ENCODE data around the gene FLAD1. TPM values are rescaled to one million over a fixed set of nuclear protein-coding genes. Genes with fewer than 3 reads are reported as not detected.

The FLAD1 gene
- polyA plus RNA-seq, 6 donors from 2014 or later: 37.0 to 57.0 (median 49.4) TPM

GRCh38 chr1:154943649-154944400 lies 39.3 kb upstream of the FLAD1 start:
- Mint-ChIP-seq H3K36me3 (peaks cover 4 to 22% of the 10 kb centered on the region in 2 donors), H3K4me3 (peak overlapping the region; percentile 24 to 84 (median 68)), H3K9me3 (peaks cover 0 to 1% (median 0%) of the 10 kb centered on the region in 7 donors), H3K27me3 (no peaks in the 10 kb centered on the region), H3K4me1 (peaks cover 53 to 65% (median 60%) of the 10 kb centered on the region in 3 donors), H3K27ac (peak overlapping the region; percentile 84 to 96 (median 90))
- ATAC-seq (ENCODE audit: low read depth in 2 of 2) (peak; percentile 25 to 38), DNase-seq (peak; percentile 33)

GRCh38 chr1:154944401-154945159 lies 38.6 kb upstream of the FLAD1 start:
- peaks cover 49 to 59% (median 56%) of the 10 kb centered on the region in 3 donors for H3K4me1 Mint-ChIP-seq
- peak overlapping the region in 5 of 8 donors; percentile 63 to 77 (median 71) for H3K4me3 Mint-ChIP-seq
- peaks cover 4 to 24% of the 10 kb centered on the region in 2 donors for H3K36me3 Mint-ChIP-seq

DNA sequence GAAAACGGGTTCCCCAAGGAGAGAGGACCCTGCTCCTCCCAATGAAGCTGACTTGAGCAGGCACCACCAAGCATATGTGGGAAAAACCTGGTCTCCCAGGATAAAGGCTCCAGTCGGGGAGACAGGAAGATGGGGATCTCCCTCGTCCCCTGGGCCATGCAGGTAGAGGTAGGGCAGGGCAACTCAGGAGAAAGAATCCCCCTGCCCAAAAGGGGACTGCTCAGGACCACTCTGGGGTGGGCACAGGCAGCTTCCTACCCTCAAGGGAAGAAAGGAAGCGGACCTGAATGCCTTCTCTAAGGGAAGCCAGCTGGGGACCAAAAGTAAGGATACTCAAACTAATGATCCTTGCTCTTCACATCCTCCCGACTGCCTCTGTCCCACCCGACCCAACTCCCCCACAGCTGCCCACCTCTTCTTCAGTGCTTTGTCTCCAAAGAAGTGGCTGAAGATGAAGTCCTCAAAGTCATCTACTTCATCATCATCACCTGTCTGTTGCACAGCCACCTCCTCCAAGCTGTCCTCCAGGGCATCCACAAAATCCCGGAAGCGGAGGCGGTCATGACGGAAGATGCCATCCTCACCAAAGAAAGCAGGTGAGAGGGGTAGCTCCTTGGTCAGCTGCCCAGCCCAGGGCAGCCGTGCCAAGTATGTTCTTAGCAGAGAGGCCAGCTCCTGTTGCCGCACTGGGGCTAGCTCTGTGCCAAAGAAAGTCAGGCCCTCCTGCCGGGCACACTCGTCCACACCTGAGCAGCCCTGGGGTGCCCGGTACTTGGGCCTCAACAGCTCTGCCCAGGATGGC lies 37.8 kb upstream of the FLAD1 start:
- DNase-seq: no peak
- peaks cover 0 to 1% (median 0%) of the 10 kb centered on the region in 7 donors for H3K9me3 Mint-ChIP-seq
- ATAC-seq (ENCODE audit: low read depth in 2 of 2): no peak
- H3K27me3 Mint-ChIP-seq: no peaks in the 10 kb centered on the region
- peak overlapping the region in 1 of 6 donors; percentile 84 for H3K27ac Mint-ChIP-seq
- H3K36me3 Mint-ChIP-seq: peaks cover 4 to 25% of the 10 kb centered on the region in 2 donors
- H3K4me1 Mint-ChIP-seq: peaks cover 46 to 56% (median 52%) of the 10 kb centered on the region in 3 donors
- peak overlapping the region in 1 of 8 donors; percentile 62 for H3K4me3 Mint-ChIP-seq

More at GRCh38 chr1:154944401-154945159, 38.6 kb upstream of the FLAD1 start:
- DNase-seq: no peak
- ATAC-seq (ENCODE audit: low read depth in 2 of 2): no peak
- H3K9me3 Mint-ChIP-seq: peaks cover 0 to 1% (median 0%) of the 10 kb centered on the region in 7 donors
- H3K27ac Mint-ChIP-seq: peak overlapping the region in 5 of 6 donors; percentile 76 to 91 (median 87)
- H3K27me3 Mint-ChIP-seq: no peaks in the 10 kb centered on the region

DNA sequence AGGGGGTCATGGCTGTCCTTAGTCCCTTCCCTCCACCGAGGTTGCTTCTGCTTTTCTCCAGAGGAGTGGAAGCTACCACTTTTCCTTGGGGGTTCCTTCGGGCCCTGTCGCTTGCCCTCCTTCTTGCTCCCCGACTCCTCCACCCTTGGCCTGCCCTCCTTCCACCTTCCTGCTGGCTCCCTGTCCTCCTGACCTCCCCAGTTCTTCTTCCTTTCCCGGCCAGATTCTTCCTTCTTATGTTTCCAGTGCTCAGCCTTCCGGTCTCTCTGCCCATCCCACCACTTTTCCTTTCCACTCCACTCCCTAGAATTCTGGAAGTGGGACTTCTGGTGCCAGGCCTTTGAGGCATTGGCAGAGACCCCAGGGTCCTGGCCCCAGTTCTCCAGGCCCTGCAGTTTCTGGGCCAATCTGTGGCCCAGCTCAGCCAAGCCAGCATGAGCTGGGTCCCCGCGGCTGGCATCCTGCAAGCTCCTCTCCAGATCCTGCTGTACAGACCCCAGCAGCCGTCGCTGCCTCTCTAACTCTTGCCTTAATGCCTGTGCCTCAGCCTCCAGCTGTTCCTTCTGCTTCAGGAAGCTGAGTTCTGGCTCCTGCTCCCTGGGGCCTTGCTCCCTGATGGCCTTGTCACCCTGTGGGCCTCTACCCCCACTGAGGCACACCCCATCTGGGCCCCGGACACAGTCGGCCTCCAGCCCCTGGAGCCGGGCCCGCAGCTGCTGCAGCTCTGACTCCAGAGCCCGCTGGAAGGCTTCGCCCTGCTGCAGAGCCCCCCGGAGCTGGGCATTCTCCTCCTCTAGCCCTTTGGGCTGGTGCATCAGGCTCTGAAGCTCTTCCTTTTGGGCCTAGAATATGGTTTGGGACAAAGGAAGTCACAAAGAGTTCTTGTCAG lies 36.9 kb upstream of the FLAD1 start:
- H3K36me3 Mint-ChIP-seq: peaks cover 9 to 31% of the 10 kb centered on the region in 2 donors
- H3K27me3 Mint-ChIP-seq: no peaks in the 10 kb centered on the region
- peak overlapping the region in 3 of 6 donors; percentile 67 to 79 (median 75) for H3K27ac Mint-ChIP-seq
- no peak for ATAC-seq (ENCODE audit: low read depth in 2 of 2)
- no peak for DNase-seq
- no peaks in the 10 kb centered on the region for H3K9me3 Mint-ChIP-seq
- peak overlapping the region in 1 of 8 donors; percentile 62 for H3K4me3 Mint-ChIP-seq
- peaks cover 43 to 56% (median 52%) of the 10 kb centered on the region in 3 donors for H3K4me1 Mint-ChIP-seq

DNA sequence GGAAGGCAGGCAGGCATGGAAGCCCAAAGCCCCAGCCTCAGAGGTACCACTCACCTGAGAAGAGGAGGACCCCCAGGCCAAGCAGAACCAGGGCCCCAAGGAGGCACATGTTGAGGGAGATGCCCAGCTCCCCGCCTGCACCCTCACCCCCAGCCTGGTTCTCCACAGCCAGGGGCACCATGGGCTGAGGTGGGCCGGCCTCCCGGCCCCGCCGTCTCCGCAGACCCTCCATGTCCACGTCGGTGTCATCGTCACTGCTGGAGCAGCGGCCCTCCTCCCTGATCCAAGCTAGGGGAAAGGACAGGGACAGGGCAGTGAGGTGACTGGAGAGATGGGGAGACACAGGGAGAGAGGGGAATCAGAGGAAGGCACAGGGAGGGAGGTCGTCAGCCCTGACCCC lies 35.1 kb upstream of the FLAD1 start:
- peaks cover 42 to 57% (median 49%) of the 10 kb centered on the region in 3 donors for H3K4me1 Mint-ChIP-seq
- H3K36me3 Mint-ChIP-seq: peaks cover 9 to 31% of the 10 kb centered on the region in 2 donors
- H3K4me3 Mint-ChIP-seq: peak overlapping the region in 1 of 8 donors; percentile 21
- no peaks in the 10 kb centered on the region for H3K27me3 Mint-ChIP-seq
- peak overlapping the region in 2 of 6 donors; percentile 54 to 76 for H3K27ac Mint-ChIP-seq
- ATAC-seq (ENCODE audit: low read depth in 2 of 2) (no peak), DNase-seq (no peak)
- H3K9me3 Mint-ChIP-seq: no peaks in the 10 kb centered on the region

DNA sequence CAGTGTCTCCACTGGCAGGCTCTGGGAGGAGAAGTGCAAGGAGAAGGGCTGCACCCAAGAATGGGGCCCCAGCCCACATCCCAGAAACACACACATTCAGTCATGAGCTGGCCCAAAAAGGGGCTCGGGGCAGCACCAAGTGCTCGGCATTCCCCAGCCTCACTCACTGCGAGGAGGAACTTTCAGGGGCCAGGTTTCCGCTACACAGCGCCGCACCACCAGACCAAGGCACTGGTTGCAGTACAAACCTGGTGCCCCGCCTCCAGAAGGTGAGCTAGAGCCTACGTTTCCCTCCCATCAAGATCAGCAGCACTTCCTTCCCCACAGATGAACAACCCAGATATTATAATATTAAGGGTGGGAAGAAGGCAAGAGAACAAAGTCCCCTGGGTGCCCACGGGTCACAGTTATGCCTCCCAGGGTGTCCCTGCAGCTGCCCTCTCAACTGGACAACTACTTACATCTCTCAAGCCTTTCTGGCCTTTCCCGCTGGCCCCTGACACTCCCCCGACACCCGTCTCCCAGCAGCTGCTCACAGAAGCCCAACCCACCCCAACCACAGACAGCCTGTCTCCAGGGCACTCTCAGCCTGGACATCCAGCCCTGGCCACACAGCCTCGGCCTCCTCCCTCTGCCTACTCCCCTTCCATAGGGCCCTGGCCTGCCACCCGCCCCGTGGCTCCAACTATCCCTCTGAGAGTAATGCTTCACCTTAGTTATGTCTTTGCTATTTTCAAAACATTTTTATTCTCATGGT lies 31.1 kb upstream of the FLAD1 start:
- Mint-ChIP-seq H3K36me3 (peaks cover 9 to 21% of the 10 kb centered on the region in 2 donors), H3K9me3 (no peaks in the 10 kb centered on the region), H3K4me3 (peak overlapping the region; percentile 21 to 98 (median 72)), H3K4me1 (peaks cover 54 to 70% (median 64%) of the 10 kb centered on the region in 3 donors), H3K27me3 (no peaks in the 10 kb centered on the region), H3K27ac (peak overlapping the region; percentile 89 to 100 (median 94))
- ATAC-seq (ENCODE audit: low read depth in 2 of 2) (peak; percentile 38 to 48), DNase-seq (peak; percentile 55)

DNA sequence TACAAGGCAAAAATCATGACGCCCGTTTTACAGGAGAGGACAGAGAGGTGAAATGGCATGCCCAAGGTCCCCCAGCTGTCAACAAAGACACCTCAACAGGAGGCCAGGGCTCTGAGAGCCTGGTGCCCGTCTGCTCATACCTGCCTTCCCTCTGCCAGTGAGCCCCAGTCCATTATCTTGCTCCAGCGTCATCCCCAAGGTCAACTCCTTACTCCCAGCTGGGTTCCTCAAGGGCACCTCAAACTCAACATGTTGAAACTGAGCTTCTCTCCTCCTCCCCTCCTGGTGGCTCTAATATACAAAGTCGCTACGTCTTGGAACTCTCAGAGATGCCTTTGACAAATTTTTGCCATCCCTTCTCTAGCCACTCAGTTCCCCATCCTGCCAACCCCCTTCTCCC lies 30.5 kb upstream of the FLAD1 start:
- H3K9me3 Mint-ChIP-seq: no peaks in the 10 kb centered on the region
- H3K4me1 Mint-ChIP-seq: peaks cover 54 to 74% (median 64%) of the 10 kb centered on the region in 3 donors
- peak overlapping the region; percentile 78 to 100 (median 94) for H3K27ac Mint-ChIP-seq
- no peaks in the 10 kb centered on the region for H3K27me3 Mint-ChIP-seq
- H3K36me3 Mint-ChIP-seq: peaks cover 9 to 18% of the 10 kb centered on the region in 2 donors
- DNase-seq (no peak), ATAC-seq (ENCODE audit: low read depth in 2 of 2) (no peak)
- peak overlapping the region in 7 of 8 donors; percentile 21 to 98 (median 75) for H3K4me3 Mint-ChIP-seq

- no peak for DNase-seq
- no peak for ATAC-seq (ENCODE audit: low read depth in 2 of 2)
- no peaks in the 10 kb centered on the region for H3K9me3 Mint-ChIP-seq
- peak overlapping the region in 5 of 8 donors; percentile 90 to 98 (median 97) for H3K4me3 Mint-ChIP-seq
- H3K4me1 Mint-ChIP-seq: peaks cover 52 to 72% (median 68%) of the 10 kb centered on the region in 3 donors
- H3K27me3 Mint-ChIP-seq: no peaks in the 10 kb centered on the region
- H3K36me3 Mint-ChIP-seq: peaks cover 6 to 11% of the 10 kb centered on the region in 2 donors
- peak overlapping the region; percentile 61 to 100 (median 91) for H3K27ac Mint-ChIP-seq
These were observed 29.5 kb upstream of the FLAD1 start for GRCh38 chr1:154953611-154954038.

- Mint-ChIP-seq H3K9me3 (no peaks in the 10 kb centered on the region), H3K4me1 (peaks cover 50 to 72% (median 69%) of the 10 kb centered on the region in 3 donors), H3K4me3 (peak overlapping the region; percentile 89 to 98 (median 97)), H3K27ac (peak overlapping the region; percentile 99 to 100 (median 99)), H3K36me3 (peaks cover 5 to 8% of the 10 kb centered on the region in 2 donors), H3K27me3 (no peaks in the 10 kb centered on the region)
- ATAC-seq (ENCODE audit: low read depth in 2 of 2): no peak
- DNase-seq: no peak
These were observed 28.6 kb upstream of the FLAD1 start for GRCh38 chr1:154954541-154954940.

DNA sequence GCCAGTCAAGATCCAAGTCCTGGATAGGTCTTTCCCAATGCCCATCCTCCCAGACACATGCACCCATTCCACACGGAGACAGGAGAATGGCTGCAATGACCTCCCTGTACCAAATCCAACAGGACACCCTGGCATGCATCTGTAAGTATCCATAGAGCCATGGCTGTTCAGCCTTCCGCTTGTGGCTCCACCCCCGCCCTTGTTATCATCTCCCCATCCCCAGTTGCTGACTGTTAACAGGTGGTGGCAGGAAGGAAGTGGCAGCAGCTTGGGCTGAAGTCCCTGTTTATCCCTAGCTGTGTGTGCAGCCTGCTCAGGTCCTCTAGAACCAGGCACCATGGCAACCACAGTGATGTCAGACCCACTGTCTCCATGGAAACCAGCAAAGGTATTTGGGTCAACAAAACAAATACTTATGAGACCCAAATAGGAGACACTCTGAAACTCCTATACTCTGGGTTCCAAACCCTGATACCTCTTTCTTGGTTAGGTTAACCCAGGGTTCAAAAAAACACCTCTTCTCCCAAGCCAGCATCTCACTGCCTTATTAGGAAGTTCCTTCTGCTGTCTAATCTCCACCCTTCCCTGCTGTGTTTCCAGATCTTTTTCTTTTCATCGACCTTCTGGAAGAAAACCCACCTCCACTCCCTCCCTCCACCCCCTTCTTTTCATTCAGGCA lies 28.0 kb upstream of the FLAD1 start:
- ATAC-seq (ENCODE audit: low read depth in 2 of 2): peak; percentile 77 to 81
- H3K27me3 Mint-ChIP-seq: no peaks in the 10 kb centered on the region
- no peaks in the 10 kb centered on the region for H3K9me3 Mint-ChIP-seq
- peaks cover 50 to 76% (median 71%) of the 10 kb centered on the region in 3 donors for H3K4me1 Mint-ChIP-seq
- peak; percentile 85 for DNase-seq
- peak overlapping the region; percentile 99 to 100 (median 99) for H3K27ac Mint-ChIP-seq
- peak overlapping the region; percentile 89 to 98 (median 97) for H3K4me3 Mint-ChIP-seq
- peaks cover 5 to 8% of the 10 kb centered on the region in 2 donors for H3K36me3 Mint-ChIP-seq

Data from naive B cell (primary cell).